ENCODE measurements around the gene NDUFS2.

GRCh38 chr1:161177112-161177935, 24.8 kb upstream of the NDUFS2 start, which contains the start of gene B4GALT3:
- 0 out of 2 replicates have a peak, but pooled peaks have one; percentile 8 for TF ChIP-seq ATF4 (CRISPR knock-in tag; IDR thresholded peaks at IDR 0.05)
- peak; percentile 85 for TF ChIP-seq TBP (optimal IDR thresholded peaks at IDR 0.05; ENCODE audit: low read depth, low read length)
- TF ChIP-seq RBM22 (IDR thresholded peaks at IDR 0.05; ENCODE audit: low read depth, low read length, poor library complexity, severe bottlenecking): no peak
- TF ChIP-seq JUN (IDR thresholded peaks at IDR 0.05; ENCODE audit: borderline replicate concordance, low read depth, low read length): 0 out of 2 replicates have a peak, but pooled peaks have one; percentile 5
- TF ChIP-seq JUN (CRISPR knock-in tag; IDR thresholded peaks at IDR 0.05; ENCODE audit: borderline replicate concordance): no peak
- peak; percentile 3 to 80; a peak in 2 of 4 replicates for TF ChIP-seq SIN3A (IDR thresholded peaks at IDR 0.05; ENCODE audit: borderline replicate concordance in 2 of 2, control insufficient read depth in 1 of 2, low read depth in 2 of 2, low read length in 2 of 2)
- peak; percentile 86; the same call in 1 of the 2 replicates for TF ChIP-seq ZNF766 (CRISPR knock-in tag; conservative IDR thresholded peaks at IDR 0.05)
- TF ChIP-seq CTCF (IDR thresholded peaks at IDR 0.05 in 2 of 3, conservative IDR thresholded peaks at IDR 0.05 in 1 of 3; ENCODE audit: insufficient read depth in 2 of 3, low read depth in 1 of 3, low read length in 3 of 3): peak; percentile 81 to 87 (median 82)
- TF ChIP-seq NR2C2 (CRISPR knock-in tag; IDR thresholded peaks at IDR 0.05): peak; percentile 47; the same call in 1 of the 2 replicates
- TF ChIP-seq NR2C2 (tag; IDR thresholded peaks at IDR 0.05): peak; percentile 89
